ENCODE data around the gene EML4. TPM values are rescaled to one million over a fixed set of nuclear protein-coding genes. Genes with fewer than 3 reads are reported as not detected.

EML4 gene
- total and polyA plus RNA-seq, 2 of the 13 experiments (the other 11 are each of a cell fraction or from before 2014, with no cell fraction given), result 243 to 476 TPM

GRCh38 chr2:42147641-42148274 lies 21.4 kb upstream of the EML4 start (continued):
- TF ChIP-seq ZNF609 (CRISPR knock-in tag; IDR thresholded peaks at IDR 0.05; ENCODE audit: borderline replicate concordance) (no peak), ATM (IDR thresholded peaks at IDR 0.05; ENCODE audit: borderline replicate concordance) (no peak), ZNF615 (CRISPR knock-in tag; IDR thresholded peaks at IDR 0.05; ENCODE audit: borderline replicate concordance) (no peak), GZF1 (CRISPR knock-in tag; IDR thresholded peaks at IDR 0.05) (no peak), KLF12 (CRISPR knock-in tag; IDR thresholded peaks at IDR 0.05; ENCODE audit: borderline replicate concordance) (no peak), HNF1A (IDR thresholded peaks at IDR 0.05; ENCODE audit: low read depth) (no peak), HNF1A (CRISPR knock-in tag; IDR thresholded peaks at IDR 0.05; ENCODE audit: borderline replicate concordance) (no peak), MYC (CRISPR knock-in tag; IDR thresholded peaks at IDR 0.05; ENCODE audit: borderline replicate concordance) (no peak; the same call in 1 of the 2 replicates), KLF16 (CRISPR knock-in tag; IDR thresholded peaks at IDR 0.05) (peak in 1 of 2 experiments; percentile 26; a peak in 1 of 4 replicates), PRMT3 (CRISPR knock-in tag; IDR thresholded peaks at IDR 0.05; ENCODE audit: borderline replicate concordance, low read depth) (no peak), ERF (CRISPR knock-in tag; IDR thresholded peaks at IDR 0.05) (peak; percentile 51; the same call in 1 of the 2 replicates), ZNF619 (CRISPR knock-in tag; IDR thresholded peaks at IDR 0.05) (no peak), WIZ (CRISPR knock-in tag; IDR thresholded peaks at IDR 0.05) (no peak)
- TF ChIP-seq, protein P1, sequence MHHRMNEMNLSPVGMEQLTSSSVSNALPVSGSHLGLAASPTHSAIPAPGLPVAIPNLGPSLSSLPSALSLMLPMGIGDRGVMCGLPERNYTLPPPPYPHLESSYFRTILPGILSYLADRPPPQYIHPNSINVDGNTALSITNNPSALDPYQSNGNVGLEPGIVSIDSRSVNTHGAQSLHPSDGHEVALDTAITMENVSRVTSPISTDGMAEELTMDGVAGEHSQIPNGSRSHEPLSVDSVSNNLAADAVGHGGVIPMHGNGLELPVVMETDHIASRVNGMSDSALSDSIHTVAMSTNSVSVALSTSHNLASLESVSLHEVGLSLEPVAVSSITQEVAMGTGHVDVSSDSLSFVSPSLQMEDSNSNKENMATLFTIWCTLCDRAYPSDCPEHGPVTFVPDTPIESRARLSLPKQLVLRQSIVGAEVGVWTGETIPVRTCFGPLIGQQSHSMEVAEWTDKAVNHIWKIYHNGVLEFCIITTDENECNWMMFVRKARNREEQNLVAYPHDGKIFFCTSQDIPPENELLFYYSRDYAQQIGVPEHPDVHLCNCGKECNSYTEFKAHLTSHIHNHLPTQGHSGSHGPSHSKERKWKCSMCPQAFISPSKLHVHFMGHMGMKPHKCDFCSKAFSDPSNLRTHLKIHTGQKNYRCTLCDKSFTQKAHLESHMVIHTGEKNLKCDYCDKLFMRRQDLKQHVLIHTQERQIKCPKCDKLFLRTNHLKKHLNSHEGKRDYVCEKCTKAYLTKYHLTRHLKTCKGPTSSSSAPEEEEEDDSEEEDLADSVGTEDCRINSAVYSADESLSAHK (CRISPR knock-in tag; IDR thresholded peaks at IDR 0.05; ENCODE audit: borderline replicate concordance), result no peak
- TF ChIP-seq, protein P2, sequence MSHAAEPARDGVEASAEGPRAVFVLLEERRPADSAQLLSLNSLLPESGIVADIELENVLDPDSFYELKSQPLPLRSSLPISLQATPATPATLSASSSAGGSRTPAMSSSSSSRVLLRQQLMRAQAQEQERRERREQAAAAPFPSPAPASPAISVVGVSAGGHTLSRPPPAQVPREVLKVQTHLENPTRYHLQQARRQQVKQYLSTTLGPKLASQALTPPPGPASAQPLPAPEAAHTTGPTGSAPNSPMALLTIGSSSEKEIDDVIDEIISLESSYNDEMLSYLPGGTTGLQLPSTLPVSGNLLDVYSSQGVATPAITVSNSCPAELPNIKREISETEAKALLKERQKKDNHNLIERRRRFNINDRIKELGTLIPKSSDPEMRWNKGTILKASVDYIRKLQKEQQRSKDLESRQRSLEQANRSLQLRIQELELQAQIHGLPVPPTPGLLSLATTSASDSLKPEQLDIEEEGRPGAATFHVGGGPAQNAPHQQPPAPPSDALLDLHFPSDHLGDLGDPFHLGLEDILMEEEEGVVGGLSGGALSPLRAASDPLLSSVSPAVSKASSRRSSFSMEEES (CRISPR knock-in tag; IDR thresholded peaks at IDR 0.05), result 0 out of 2 replicates have a peak, but pooled peaks have one; percentile 13

Data from HepG2 (cell line).